Esophagus muscularis mucosa (tissue), 3 donors: ENCODE results near the gene ABCC3.

Source experiments
- CTCF ChIP-seq, 3 experiments: fragments of 200-600 bp in 2 of 3; fragments of 450-650 bp in 1 of 3; sonication (generic) in 2 of 3; IDR thresholded peaks; one replicate each; pipeline ENCODE4 v1.5.1; 2017 to 2019; ENCODE audit warnings: antibody characterized with exemption in 3 of 3, mild to moderate bottlenecking in 2 of 3, moderate library complexity in 1 of 3
- POLR2A ChIP-seq: fragments of 450-650 bp; IDR thresholded peaks from one replicate; pipeline ENCODE4 v1.6.1; 2017; ENCODE audit warnings: antibody characterized with exemption, moderate library complexity, mild to moderate bottlenecking, low read depth

- TF ChIP-seq POLR2A (no peak), CTCF (IDR thresholded peaks at IDR 0.05) (no peak)
These were observed 23.0 kb upstream of the ABCC3 start for GRCh38 chr17:50611634-50612033.
